H1 (cell line): ENCODE results near the gene PRPF18. TPM values are rescaled to one million over a fixed set of nuclear protein-coding genes. Genes with fewer than 3 reads are reported as not detected.

ENCODE experiments used
- JUN ChIP-seq: IDR thresholded peaks from 2 replicates; pipeline ENCODE4 v1.6.1; 2011; ENCODE audit warnings: low read depth, mild to moderate bottlenecking, improper control_type of control experiment, low read length
- polyA plus RNA-seq, 7 experiments: library from polyadenylated mRNA; depleted of rRNA in 3 of 7; stranded (reverse) in 5 of 7; unstranded in 2 of 7; fragments of >200 nt in 5 of 7; fragments of 200-250 nt in 2 of 7; gene quantifications; 1 replicate in 5 of 7; 2 replicates in 1 of 7; 4 replicates in 1 of 7; pipeline versions ENCODE4 v1.2.1 to v1.2.3, GENCODE V29; 2011 to 2013; ENCODE audit warnings: missing spikeins in 2 of 7, mixed read lengths in 2 of 7
- total RNA-seq: library from RNA; stranded (reverse); fragmentation: NEBNext Ultra II Directional; extraction: Animal tissue kit (Norgen Biotek cat#: 25700); gene quantifications from 2 replicates; pipeline ENCODE4 v1.2.1, GENCODE V29; 2021
- TF ChIP-seq, protein P1 (sequence below): fragments of 300-600 bp; sonication (generic); IDR thresholded peaks from 2 replicates; pipeline ENCODE4 v1.7.1; 2012; ENCODE audit warnings: low read length, moderate library complexity, mild to moderate bottlenecking, inconsistent platforms; ENCODE audit not compliant: insufficient replicate concordance

The PRPF18 gene
- total and polyA plus RNA-seq, 2 of the 8 experiments (the other 6 are each of a cell fraction or from before 2014, with no cell fraction given) = 3.8 to 12.6 TPM

DNA sequence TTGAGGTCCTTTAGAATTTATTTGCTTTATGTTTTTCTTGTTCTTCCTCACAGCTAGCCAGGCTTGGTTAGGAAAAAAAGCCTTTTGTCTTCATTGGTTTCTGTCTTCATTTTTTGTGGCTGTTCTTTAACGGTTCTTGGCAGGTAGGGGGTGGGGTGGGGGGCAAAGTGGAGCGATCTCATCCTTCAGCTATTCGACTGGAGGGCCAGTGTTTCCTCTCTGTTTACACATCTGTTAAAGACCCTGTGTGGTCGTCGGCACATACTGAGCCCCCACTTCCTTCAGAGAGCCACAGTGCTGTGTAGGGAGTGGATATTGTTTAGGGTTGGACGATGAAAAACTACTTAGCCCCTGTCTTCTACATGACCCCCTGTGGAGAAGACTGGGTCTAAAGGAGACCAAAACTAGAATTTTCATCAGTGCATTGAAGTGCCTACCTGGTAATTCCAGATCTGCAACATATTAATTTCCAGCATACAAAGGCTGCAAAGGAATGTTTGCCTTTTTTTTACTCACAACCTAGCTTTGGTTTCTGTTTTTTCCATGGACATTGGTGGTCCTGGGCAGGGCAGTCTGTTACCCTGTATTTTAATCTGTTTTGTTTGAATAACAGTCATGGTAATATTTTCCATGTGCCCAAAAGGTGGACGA is 29.0 kb downstream of the PRPF18 start (continued):
- TF ChIP-seq, protein P1, sequence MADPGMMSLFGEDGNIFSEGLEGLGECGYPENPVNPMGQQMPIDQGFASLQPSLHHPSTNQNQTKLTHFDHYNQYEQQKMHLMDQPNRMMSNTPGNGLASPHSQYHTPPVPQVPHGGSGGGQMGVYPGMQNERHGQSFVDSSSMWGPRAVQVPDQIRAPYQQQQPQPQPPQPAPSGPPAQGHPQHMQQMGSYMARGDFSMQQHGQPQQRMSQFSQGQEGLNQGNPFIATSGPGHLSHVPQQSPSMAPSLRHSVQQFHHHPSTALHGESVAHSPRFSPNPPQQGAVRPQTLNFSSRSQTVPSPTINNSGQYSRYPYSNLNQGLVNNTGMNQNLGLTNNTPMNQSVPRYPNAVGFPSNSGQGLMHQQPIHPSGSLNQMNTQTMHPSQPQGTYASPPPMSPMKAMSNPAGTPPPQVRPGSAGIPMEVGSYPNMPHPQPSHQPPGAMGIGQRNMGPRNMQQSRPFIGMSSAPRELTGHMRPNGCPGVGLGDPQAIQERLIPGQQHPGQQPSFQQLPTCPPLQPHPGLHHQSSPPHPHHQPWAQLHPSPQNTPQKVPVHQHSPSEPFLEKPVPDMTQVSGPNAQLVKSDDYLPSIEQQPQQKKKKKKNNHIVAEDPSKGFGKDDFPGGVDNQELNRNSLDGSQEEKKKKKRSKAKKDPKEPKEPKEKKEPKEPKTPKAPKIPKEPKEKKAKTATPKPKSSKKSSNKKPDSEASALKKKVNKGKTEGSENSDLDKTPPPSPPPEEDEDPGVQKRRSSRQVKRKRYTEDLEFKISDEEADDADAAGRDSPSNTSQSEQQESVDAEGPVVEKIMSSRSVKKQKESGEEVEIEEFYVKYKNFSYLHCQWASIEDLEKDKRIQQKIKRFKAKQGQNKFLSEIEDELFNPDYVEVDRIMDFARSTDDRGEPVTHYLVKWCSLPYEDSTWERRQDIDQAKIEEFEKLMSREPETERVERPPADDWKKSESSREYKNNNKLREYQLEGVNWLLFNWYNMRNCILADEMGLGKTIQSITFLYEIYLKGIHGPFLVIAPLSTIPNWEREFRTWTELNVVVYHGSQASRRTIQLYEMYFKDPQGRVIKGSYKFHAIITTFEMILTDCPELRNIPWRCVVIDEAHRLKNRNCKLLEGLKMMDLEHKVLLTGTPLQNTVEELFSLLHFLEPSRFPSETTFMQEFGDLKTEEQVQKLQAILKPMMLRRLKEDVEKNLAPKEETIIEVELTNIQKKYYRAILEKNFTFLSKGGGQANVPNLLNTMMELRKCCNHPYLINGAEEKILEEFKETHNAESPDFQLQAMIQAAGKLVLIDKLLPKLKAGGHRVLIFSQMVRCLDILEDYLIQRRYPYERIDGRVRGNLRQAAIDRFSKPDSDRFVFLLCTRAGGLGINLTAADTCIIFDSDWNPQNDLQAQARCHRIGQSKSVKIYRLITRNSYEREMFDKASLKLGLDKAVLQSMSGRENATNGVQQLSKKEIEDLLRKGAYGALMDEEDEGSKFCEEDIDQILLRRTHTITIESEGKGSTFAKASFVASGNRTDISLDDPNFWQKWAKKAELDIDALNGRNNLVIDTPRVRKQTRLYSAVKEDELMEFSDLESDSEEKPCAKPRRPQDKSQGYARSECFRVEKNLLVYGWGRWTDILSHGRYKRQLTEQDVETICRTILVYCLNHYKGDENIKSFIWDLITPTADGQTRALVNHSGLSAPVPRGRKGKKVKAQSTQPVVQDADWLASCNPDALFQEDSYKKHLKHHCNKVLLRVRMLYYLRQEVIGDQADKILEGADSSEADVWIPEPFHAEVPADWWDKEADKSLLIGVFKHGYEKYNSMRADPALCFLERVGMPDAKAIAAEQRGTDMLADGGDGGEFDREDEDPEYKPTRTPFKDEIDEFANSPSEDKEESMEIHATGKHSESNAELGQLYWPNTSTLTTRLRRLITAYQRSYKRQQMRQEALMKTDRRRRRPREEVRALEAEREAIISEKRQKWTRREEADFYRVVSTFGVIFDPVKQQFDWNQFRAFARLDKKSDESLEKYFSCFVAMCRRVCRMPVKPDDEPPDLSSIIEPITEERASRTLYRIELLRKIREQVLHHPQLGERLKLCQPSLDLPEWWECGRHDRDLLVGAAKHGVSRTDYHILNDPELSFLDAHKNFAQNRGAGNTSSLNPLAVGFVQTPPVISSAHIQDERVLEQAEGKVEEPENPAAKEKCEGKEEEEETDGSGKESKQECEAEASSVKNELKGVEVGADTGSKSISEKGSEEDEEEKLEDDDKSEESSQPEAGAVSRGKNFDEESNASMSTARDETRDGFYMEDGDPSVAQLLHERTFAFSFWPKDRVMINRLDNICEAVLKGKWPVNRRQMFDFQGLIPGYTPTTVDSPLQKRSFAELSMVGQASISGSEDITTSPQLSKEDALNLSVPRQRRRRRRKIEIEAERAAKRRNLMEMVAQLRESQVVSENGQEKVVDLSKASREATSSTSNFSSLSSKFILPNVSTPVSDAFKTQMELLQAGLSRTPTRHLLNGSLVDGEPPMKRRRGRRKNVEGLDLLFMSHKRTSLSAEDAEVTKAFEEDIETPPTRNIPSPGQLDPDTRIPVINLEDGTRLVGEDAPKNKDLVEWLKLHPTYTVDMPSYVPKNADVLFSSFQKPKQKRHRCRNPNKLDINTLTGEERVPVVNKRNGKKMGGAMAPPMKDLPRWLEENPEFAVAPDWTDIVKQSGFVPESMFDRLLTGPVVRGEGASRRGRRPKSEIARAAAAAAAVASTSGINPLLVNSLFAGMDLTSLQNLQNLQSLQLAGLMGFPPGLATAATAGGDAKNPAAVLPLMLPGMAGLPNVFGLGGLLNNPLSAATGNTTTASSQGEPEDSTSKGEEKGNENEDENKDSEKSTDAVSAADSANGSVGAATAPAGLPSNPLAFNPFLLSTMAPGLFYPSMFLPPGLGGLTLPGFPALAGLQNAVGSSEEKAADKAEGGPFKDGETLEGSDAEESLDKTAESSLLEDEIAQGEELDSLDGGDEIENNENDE = no peak
- peak; percentile 94 for TF ChIP-seq JUN
